IMR-90 (cell line): ENCODE data around the gene ATP11A. TPM values are rescaled to one million over a fixed set of nuclear protein-coding genes. Genes with fewer than 3 reads are reported as not detected.

Experiments used
- ATAC-seq: fragments of 200-7000 bp; cut with Tn5 transposase; 2 replicates; pipeline ENCODE4 v1.9.1; 2020; ENCODE audit warnings: low read depth, mild to moderate bottlenecking, moderate library complexity
- BruUV-seq: library from RNA; stranded (reverse); fragments of 400-500 nt; replicated peaks from 2 replicates; lab custom pipeline; 2021; lab: Mats Ljungman, UMichigan
- CTCF ChIA-PET: fragments of 300-600 bp; formaldehyde crosslinking; extraction: SDS; loops from one replicate; lab custom pipeline; 2021; ENCODE audit warnings: antibody characterized with exemption; lab: Yijun Ruan, JAX
- POLR2A ChIA-PET: fragments of 300-600 bp; sonication (Branson Sonifier 250); formaldehyde crosslinking; loops from one replicate; lab custom pipeline; 2022; ENCODE audit warnings: antibody characterized with exemption; ENCODE audit not compliant: unreplicated experiment; lab: Charles Lee
- DNase-seq: peaks from one replicate; pipeline ENCODE4 v3.0.0; 2013
- H2AFZ ChIP-seq: replicated peaks from 2 replicates; pipeline ENCODE3; 2013; ENCODE audit warnings: low read length, mild to moderate bottlenecking; ENCODE audit not compliant: poor library complexity
- H2AK5ac ChIP-seq: 2 replicates; pipeline ENCODE4 v1.6.1; 2013; ENCODE audit warnings: low read depth, low read length, inconsistent platforms
- H2AK9ac ChIP-seq: replicated peaks from 2 replicates; pipeline ENCODE3; 2013; ENCODE audit warnings: mild to moderate bottlenecking, low read depth, low read length, moderate library complexity; ENCODE audit not compliant: poor library complexity
- H2BK120ac ChIP-seq: 2 replicates; pipeline ENCODE4 v1.6.1; 2013; ENCODE audit warnings: low read depth, low read length, inconsistent platforms
- H2BK15ac ChIP-seq: 3 replicates; pipeline ENCODE4 v1.6.1; 2013; ENCODE audit warnings: low read depth, low read length, inconsistent platforms
- H2BK20ac ChIP-seq: 2 replicates; pipeline ENCODE4 v1.6.1; 2013; ENCODE audit warnings: low read depth, mild to moderate bottlenecking, inconsistent platforms, low read length, moderate library complexity
- H2BK5ac ChIP-seq: 2 replicates; pipeline ENCODE4 v1.6.1; 2013; ENCODE audit warnings: mild to moderate bottlenecking, low read depth, low read length, inconsistent platforms; ENCODE audit not compliant: poor library complexity, severe bottlenecking
- H3K14ac ChIP-seq: replicated peaks from 2 replicates; pipeline ENCODE4 v1.6.1; 2013; ENCODE audit warnings: low read depth, low read length, inconsistent platforms
- H3K18ac ChIP-seq: 2 replicates; pipeline ENCODE4 v1.6.1; 2013; ENCODE audit warnings: low read depth, low read length, control low read depth
- H3K23ac ChIP-seq: 2 replicates; pipeline ENCODE4 v1.6.1; 2013; ENCODE audit warnings: low read depth, low read length, inconsistent platforms
- H3K27ac ChIP-seq: 2 replicates; pipeline ENCODE4 v1.5.1; 2013; ENCODE audit warnings: mild to moderate bottlenecking, control low read depth, low read length; ENCODE audit not compliant: insufficient read depth
- H3K27me3 ChIP-seq: 2 replicates; pipeline ENCODE4 v1.6.1; 2013; ENCODE audit warnings: low read length; ENCODE audit not compliant: control insufficient read depth, insufficient read depth
- H3K36me3 ChIP-seq: 2 replicates; pipeline ENCODE4 v1.6.1; 2013; ENCODE audit warnings: low read length, mixed read lengths; ENCODE audit not compliant: control insufficient read depth, insufficient read depth
- H3K4ac ChIP-seq: 2 replicates; pipeline ENCODE4 v1.6.1; 2013; ENCODE audit warnings: low read depth, low read length, inconsistent platforms
- H3K4me1 ChIP-seq: 2 replicates; pipeline ENCODE4 v1.6.1; 2013; ENCODE audit warnings: low read length, mixed read lengths; ENCODE audit not compliant: control insufficient read depth, insufficient read depth
- H3K4me2 ChIP-seq: 2 replicates; pipeline ENCODE4 v1.6.1; 2013; ENCODE audit warnings: low read depth, mild to moderate bottlenecking, control low read depth, low read length, moderate library complexity
- H3K4me3 ChIP-seq: 2 replicates; pipeline ENCODE4 v1.5.1; 2013; ENCODE audit warnings: low read depth, mild to moderate bottlenecking, control low read depth, low read length, moderate library complexity; ENCODE audit not compliant: insufficient read depth
- H3K56ac ChIP-seq: 2 replicates; pipeline ENCODE4 v1.6.1; 2013; ENCODE audit warnings: low read length, inconsistent platforms; ENCODE audit not compliant: insufficient read depth; ENCODE audit errors: extremely low read depth
- H3K79me1 ChIP-seq, 2 experiments: 2 replicates each; pipeline ENCODE4 v1.6.1; 2013; ENCODE audit warnings: low read length in 2 of 2, inconsistent platforms in 1 of 2, low read depth in 1 of 2
- H3K9ac ChIP-seq: 2 replicates; pipeline ENCODE4 v1.6.1; 2013; ENCODE audit warnings: low read depth, low read length, control low read depth
- H3K9me1 ChIP-seq: 2 replicates; pipeline ENCODE4 v1.6.1; 2013; ENCODE audit warnings: low read length, inconsistent platforms; ENCODE audit not compliant: insufficient read depth
- H3K9me3 ChIP-seq: 2 replicates; pipeline ENCODE4 v1.6.1; 2013; ENCODE audit warnings: low read length; ENCODE audit not compliant: control insufficient read depth, insufficient read depth
- H4K20me1 ChIP-seq: 2 replicates; pipeline ENCODE4 v1.6.1; 2013; ENCODE audit warnings: low read length, inconsistent platforms; ENCODE audit not compliant: insufficient read depth
- H4K5ac ChIP-seq: 2 replicates; pipeline ENCODE4 v1.6.1; 2013; ENCODE audit warnings: mild to moderate bottlenecking, low read depth, low read length, control low read depth
- H4K8ac ChIP-seq, 2 experiments: 2 replicates each; pipeline ENCODE4 v1.6.1; 2013; ENCODE audit warnings: low read depth in 2 of 2, low read length in 2 of 2, control low read depth in 1 of 2, inconsistent platforms in 1 of 2
- H4K91ac ChIP-seq: 2 replicates; pipeline ENCODE4 v1.6.1; 2013; ENCODE audit warnings: low read depth, low read length, inconsistent platforms; ENCODE audit not compliant: insufficient read depth
- BHLHE40 ChIP-seq: fragments of 150-350 bp; IDR thresholded peaks from 2 replicates; pipeline ENCODE4 v1.6.1; 2016; ENCODE audit warnings: mild to moderate bottlenecking, low read depth, low read length
- CEBPB ChIP-seq: IDR thresholded peaks from 2 replicates; pipeline ENCODE4 v1.6.1; 2012; ENCODE audit warnings: low read depth, low read length, improper control_type of control experiment
- MAZ ChIP-seq: IDR thresholded peaks from 2 replicates; pipeline ENCODE4 v1.6.1; 2012; ENCODE audit warnings: low read depth, mild to moderate bottlenecking, low read length, improper control_type of control experiment, moderate library complexity, borderline replicate concordance
- MXI1 ChIP-seq: IDR thresholded peaks from 2 replicates; pipeline ENCODE4 v1.6.1; 2012; ENCODE audit warnings: low read depth, mild to moderate bottlenecking, low read length, moderate library complexity, borderline replicate concordance
- NFE2L2 ChIP-seq: fragments of 150-350 bp; IDR thresholded peaks from 2 replicates; pipeline ENCODE4 v1.6.1; 2016; ENCODE audit warnings: low read depth, mild to moderate bottlenecking, low read length
- POLR2A ChIP-seq: IDR thresholded peaks from 2 replicates; pipeline ENCODE4 v1.6.1; 2012; ENCODE audit warnings: mild to moderate bottlenecking, low read depth, low read length
- RAD21 ChIP-seq: IDR thresholded peaks from 2 replicates; pipeline ENCODE4 v1.6.1; 2012; ENCODE audit warnings: low read length, improper control_type of control experiment
- RCOR1 ChIP-seq: IDR thresholded peaks from 2 replicates; pipeline ENCODE4 v1.6.1; 2012; ENCODE audit warnings: mild to moderate bottlenecking, low read length, improper control_type of control experiment; ENCODE audit not compliant: insufficient replicate concordance
- WGBS, 2 experiments: methylation state at CpG; one replicate each; pipeline versions ENCODE4 v1.1.5 to v1.1.7; 2013; ENCODE audit warnings: missing lambda C conversion rate in 2 of 2; ENCODE audit not compliant: insufficient read length in 1 of 2; ENCODE audit errors: extremely low coverage in 2 of 2; 5-methylcytosine and 5-hydroxymethylcytosine counted together
- dilution Hi-C: fragments of 300-500 bp; cut with HindIII; formaldehyde crosslinking; loops from one replicate; pipeline ENCODE4 v1.14.3; 2018; ENCODE audit warnings: low sequenced_read_pairs; ENCODE audit not compliant: unreplicated experiment
- in situ Hi-C: fragments of 300-500 bp; cut with MboI; formaldehyde crosslinking; loops from 3 replicates; pipeline ENCODE4 v1.14.3; 2019; ENCODE audit warnings: low sequenced_read_pairs, inconsistent platforms, mixed read lengths
- intact Hi-C: fragments of 100-400 bp; cut with micrococcal nuclease; formaldehyde crosslinking; loops from 2 replicates; pipeline ENCODE4 v1.10.0; 2022
- polyA plus RNA-seq, 3 experiments: library from polyadenylated mRNA; depleted of rRNA; stranded (reverse); fragments of >200 nt; gene quantifications; 2 replicates each; pipeline ENCODE4 v1.2.3, GENCODE V29; 2012; ENCODE audit warnings: low replicate concordance in 1 of 3
- total RNA-seq: library from RNA; depleted of rRNA; stranded (reverse); fragments of >200 nt; gene quantifications from 2 replicates; pipeline ENCODE4 v1.2.3, GENCODE V29; 2012
- TF ChIP-seq, protein P1 (sequence below): fragments of 150-350 bp; IDR thresholded peaks from 2 replicates; pipeline ENCODE4 v1.6.1; 2016; ENCODE audit warnings: low read depth, mild to moderate bottlenecking, low read length, moderate library complexity, borderline replicate concordance
- TF ChIP-seq, protein P2 (sequence below): conservative IDR thresholded peaks from 2 replicates; pipeline ENCODE4 v1.5.1; 2012; ENCODE audit warnings: mild to moderate bottlenecking, low read depth, low read length, improper control_type of control experiment
- TF ChIP-seq, protein P3 (sequence below): fragments of 150-350 bp; IDR thresholded peaks from 2 replicates; pipeline ENCODE4 v1.6.1; 2017; ENCODE audit warnings: mild to moderate bottlenecking, antibody characterized with exemption, low read length, low read depth

The ATP11A gene
- total and polyA plus RNA-seq, 2 of the 4 experiments (the other 2 are of a cell fraction), result 8.4 to 12.0 TPM

DNA sequence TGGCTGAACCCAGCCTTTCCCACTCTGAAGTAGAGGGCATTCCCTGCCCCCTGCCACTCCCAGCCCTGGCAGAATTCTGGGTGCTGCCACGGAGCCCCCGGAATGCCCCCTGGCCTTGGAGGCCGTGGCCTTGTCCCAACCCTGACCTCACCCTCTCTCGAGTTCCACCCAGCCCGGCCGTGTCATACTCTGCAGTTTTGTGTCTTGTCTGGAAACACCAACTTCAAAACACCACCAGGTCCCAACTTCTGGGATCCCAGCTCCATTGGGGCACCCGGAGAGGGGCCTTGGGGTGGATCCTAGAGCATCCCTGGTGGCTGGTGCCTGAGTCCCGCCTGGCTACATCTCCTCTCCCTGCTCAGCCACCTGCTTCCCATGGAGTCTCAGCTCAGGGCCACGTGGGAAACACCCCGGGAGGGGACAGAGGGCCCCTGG lies 197.7 kb downstream of the ATP11A start:
- DNase-seq, result no peak
- Histone ChIP-seq H2AK5ac (no peak overlapping the region), H3K9me1 (peaks cover 9% of the 10 kb centered on the region), H3K27me3 (peaks cover 32% of the 10 kb centered on the region), H3K27ac (no peak overlapping the region), H3K79me1 (no peaks in the 10 kb centered on the region), H3K18ac (no peak overlapping the region), H4K20me1 (no peaks in the 10 kb centered on the region; the same call in 1 of the 2 replicates), H2BK20ac (no peak overlapping the region), H3K9ac (no peak overlapping the region), H3K23ac (no peak overlapping the region), H2BK15ac (no peak overlapping the region), H3K14ac (no peak overlapping the region), H2BK5ac (no peak overlapping the region), H2AK9ac (no peak overlapping the region), H3K4me1 (peaks cover 3% of the 10 kb centered on the region; the same call in 1 of the 2 replicates), H3K9me3 (no peaks in the 10 kb centered on the region), H3K56ac (no peak overlapping the region), H2AFZ (no peak overlapping the region), H3K4me2 (no peak overlapping the region), H4K8ac (no peak overlapping the region), H3K4ac (no peak overlapping the region), H4K91ac (no peak overlapping the region), H3K4me3 (no peak overlapping the region), H4K5ac (no peak overlapping the region), H3K36me3 (peaks cover 4% of the 10 kb centered on the region), H2BK120ac (no peak overlapping the region)
- WGBS, 2 experiments, result 30% methylated on average over 3 of the region's 10 CpGs; no CpG with 5 or more reads in 1 of the 2 experiments
- in situ Hi-C loops, result no loop called here
- intact Hi-C loops, result no loop called here
- CTCF ChIA-PET, result no interaction called here
- POLR2A ChIA-PET, result no interaction called here
- dilution Hi-C loops, result no loop called here
- TF ChIP-seq MXI1 (no peak), POLR2A (no peak), BHLHE40 (no peak), NFE2L2 (no peak), RAD21 (no peak), RCOR1 (no peak), MAZ (no peak), CEBPB (no peak)
- TF ChIP-seq, protein P1, sequence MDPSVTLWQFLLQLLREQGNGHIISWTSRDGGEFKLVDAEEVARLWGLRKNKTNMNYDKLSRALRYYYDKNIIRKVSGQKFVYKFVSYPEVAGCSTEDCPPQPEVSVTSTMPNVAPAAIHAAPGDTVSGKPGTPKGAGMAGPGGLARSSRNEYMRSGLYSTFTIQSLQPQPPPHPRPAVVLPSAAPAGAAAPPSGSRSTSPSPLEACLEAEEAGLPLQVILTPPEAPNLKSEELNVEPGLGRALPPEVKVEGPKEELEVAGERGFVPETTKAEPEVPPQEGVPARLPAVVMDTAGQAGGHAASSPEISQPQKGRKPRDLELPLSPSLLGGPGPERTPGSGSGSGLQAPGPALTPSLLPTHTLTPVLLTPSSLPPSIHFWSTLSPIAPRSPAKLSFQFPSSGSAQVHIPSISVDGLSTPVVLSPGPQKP, result no peak
- TF ChIP-seq, protein P2, sequence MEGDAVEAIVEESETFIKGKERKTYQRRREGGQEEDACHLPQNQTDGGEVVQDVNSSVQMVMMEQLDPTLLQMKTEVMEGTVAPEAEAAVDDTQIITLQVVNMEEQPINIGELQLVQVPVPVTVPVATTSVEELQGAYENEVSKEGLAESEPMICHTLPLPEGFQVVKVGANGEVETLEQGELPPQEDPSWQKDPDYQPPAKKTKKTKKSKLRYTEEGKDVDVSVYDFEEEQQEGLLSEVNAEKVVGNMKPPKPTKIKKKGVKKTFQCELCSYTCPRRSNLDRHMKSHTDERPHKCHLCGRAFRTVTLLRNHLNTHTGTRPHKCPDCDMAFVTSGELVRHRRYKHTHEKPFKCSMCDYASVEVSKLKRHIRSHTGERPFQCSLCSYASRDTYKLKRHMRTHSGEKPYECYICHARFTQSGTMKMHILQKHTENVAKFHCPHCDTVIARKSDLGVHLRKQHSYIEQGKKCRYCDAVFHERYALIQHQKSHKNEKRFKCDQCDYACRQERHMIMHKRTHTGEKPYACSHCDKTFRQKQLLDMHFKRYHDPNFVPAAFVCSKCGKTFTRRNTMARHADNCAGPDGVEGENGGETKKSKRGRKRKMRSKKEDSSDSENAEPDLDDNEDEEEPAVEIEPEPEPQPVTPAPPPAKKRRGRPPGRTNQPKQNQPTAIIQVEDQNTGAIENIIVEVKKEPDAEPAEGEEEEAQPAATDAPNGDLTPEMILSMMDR, result no peak
- TF ChIP-seq, protein P3, sequence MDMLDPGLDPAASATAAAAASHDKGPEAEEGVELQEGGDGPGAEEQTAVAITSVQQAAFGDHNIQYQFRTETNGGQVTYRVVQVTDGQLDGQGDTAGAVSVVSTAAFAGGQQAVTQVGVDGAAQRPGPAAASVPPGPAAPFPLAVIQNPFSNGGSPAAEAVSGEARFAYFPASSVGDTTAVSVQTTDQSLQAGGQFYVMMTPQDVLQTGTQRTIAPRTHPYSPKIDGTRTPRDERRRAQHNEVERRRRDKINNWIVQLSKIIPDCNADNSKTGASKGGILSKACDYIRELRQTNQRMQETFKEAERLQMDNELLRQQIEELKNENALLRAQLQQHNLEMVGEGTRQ, result no peak
- BruUV-seq, result no TSS peak
- no peak for ATAC-seq
